Liver (tissue), 9 donors: ENCODE results near the gene C18orf32. TPM values are rescaled to one million over a fixed set of nuclear protein-coding genes. Genes with fewer than 3 reads are reported as not detected.
"Not testable (repeated sequence)": the region's sequence is repeated elsewhere in the genome, so short reads cannot be mapped to it uniquely, and the experiment has no call there.

Source experiments
- DNase-seq: peaks from one replicate; pipeline ENCODE4 v3.0.0-alpha.2; 2017; ENCODE audit warnings: low spot score
- H3K27ac ChIP-seq, 2 donors: one replicate each; pipeline ENCODE4 v1.7.0; 2013; ENCODE audit warnings: inconsistent platforms in 2 of 2, low read length in 2 of 2, control low read depth in 1 of 2, low read depth in 1 of 2, mild to moderate bottlenecking in 1 of 2
- H3K27me3 ChIP-seq, 4 donors: one replicate each; pipeline versions ENCODE4 v1.6.1 to v1.7.0; 2013; ENCODE audit warnings: low read length in 3 of 4, inconsistent platforms in 1 of 4, mild to moderate bottlenecking in 1 of 4, moderate library complexity in 1 of 4; ENCODE audit not compliant: control insufficient read depth in 4 of 4, insufficient read depth in 4 of 4
- H3K36me3 ChIP-seq, 4 donors: one replicate each; pipeline versions ENCODE4 v1.6.1 to v1.7.0; 2013; ENCODE audit warnings: low read length in 3 of 4, mild to moderate bottlenecking in 3 of 4, low read depth in 1 of 4, moderate library complexity in 1 of 4; ENCODE audit not compliant: control insufficient read depth in 4 of 4, insufficient read depth in 3 of 4
- H3K4me1 ChIP-seq, 4 donors: one replicate each; pipeline versions ENCODE4 v1.6.1 to v1.7.0; 2013; ENCODE audit warnings: low read length in 3 of 4, mild to moderate bottlenecking in 3 of 4, moderate library complexity in 1 of 4; ENCODE audit not compliant: control insufficient read depth in 4 of 4, insufficient read depth in 4 of 4
- H3K4me3 ChIP-seq, 3 donors: one replicate each; pipeline versions ENCODE4 v1.6.1 to v1.7.0; 2013; ENCODE audit warnings: low read length in 3 of 3, control low read depth in 1 of 3, low read depth in 1 of 3, mild to moderate bottlenecking in 1 of 3
- H3K9ac ChIP-seq, 2 donors: one replicate each; pipeline ENCODE4 v1.7.0; 2013; ENCODE audit warnings: low read length in 2 of 2, mild to moderate bottlenecking in 2 of 2, moderate library complexity in 2 of 2, control low read depth in 1 of 2, low read depth in 1 of 2
- H3K9me3 ChIP-seq, 4 donors: one replicate each; pipeline versions ENCODE4 v1.6.1 to v1.7.0; 2013; ENCODE audit warnings: low read length in 3 of 4; ENCODE audit not compliant: control insufficient read depth in 4 of 4
- CTCF ChIP-seq: fragments of 150-350 bp; IDR thresholded peaks from 2 replicates; pipeline ENCODE4 v1.5.1; 2017; ENCODE audit warnings: improper control_type of control experiment, low read depth, low read length; ENCODE audit not compliant: missing input control
- HNF4A ChIP-seq, 2 donors: conservative IDR thresholded peaks; 2 replicates each; pipeline ENCODE4 v1.6.1; 2016; ENCODE audit warnings: antibody characterized with exemption in 2 of 2, mild to moderate bottlenecking in 2 of 2
- RAD21 ChIP-seq, 2 donors: IDR thresholded peaks; 2 replicates each; pipeline ENCODE4 v1.6.1; 2016; ENCODE audit warnings: antibody characterized with exemption in 2 of 2, mild to moderate bottlenecking in 2 of 2
- REST ChIP-seq: IDR thresholded peaks from 2 replicates; pipeline ENCODE4 v1.6.1; 2016; ENCODE audit warnings: antibody characterized with exemption, mild to moderate bottlenecking
- RXRA ChIP-seq, 2 donors: IDR thresholded peaks; 2 replicates each; pipeline ENCODE4 v1.6.1; 2017 to 2018; ENCODE audit warnings: antibody characterized with exemption in 2 of 2, mild to moderate bottlenecking in 1 of 2
- TAF1 ChIP-seq: conservative IDR thresholded peaks from 2 replicates; pipeline ENCODE4 v1.6.1; 2016; ENCODE audit warnings: antibody characterized with exemption, mild to moderate bottlenecking
- YY1 ChIP-seq: IDR thresholded peaks from 2 replicates; pipeline ENCODE4 v1.6.1; 2016; ENCODE audit warnings: antibody characterized with exemption, mild to moderate bottlenecking
- WGBS: extraction: QIAGEN DNeasy Blood & Tissue Kit; methylation state at CpG from one replicate; pipeline ENCODE4 v1.1.7; 2013; 5-methylcytosine and 5-hydroxymethylcytosine counted together
- polyA plus RNA-seq, 2 donors: library from polyadenylated mRNA; stranded (reverse) in 1 of 2; unstranded in 1 of 2; fragments of 200-250 nt in 1 of 2; fragments of >200 nt in 1 of 2; fragmentation: Nextera tagmentation in 1 of 2; extraction: Ambion mirVana in 1 of 2; gene quantifications; one replicate each; pipeline versions ENCODE4 v1.2.1 to v1.2.3, GENCODE V29; 2013 to 2015
- total RNA-seq, 2 donors: library from RNA; depleted of rRNA; stranded (reverse); fragments of >200 nt; gene quantifications; one replicate each; pipeline ENCODE4 v1.2.3, GENCODE V29; 2014
- TF ChIP-seq, protein P1 (sequence below): IDR thresholded peaks from 2 replicates; pipeline ENCODE4 v1.6.1; 2016; ENCODE audit warnings: antibody characterized with exemption
- donor health status: healthy.
- donor health status: healthy.
- donor health status: healthy.
- donor health status: healthy.
- donor health status: healthy.

C18orf32 gene
- total and polyA plus RNA-seq, 4 donors, result 12.4 to 63.2 (median 29.8) TPM

DNA sequence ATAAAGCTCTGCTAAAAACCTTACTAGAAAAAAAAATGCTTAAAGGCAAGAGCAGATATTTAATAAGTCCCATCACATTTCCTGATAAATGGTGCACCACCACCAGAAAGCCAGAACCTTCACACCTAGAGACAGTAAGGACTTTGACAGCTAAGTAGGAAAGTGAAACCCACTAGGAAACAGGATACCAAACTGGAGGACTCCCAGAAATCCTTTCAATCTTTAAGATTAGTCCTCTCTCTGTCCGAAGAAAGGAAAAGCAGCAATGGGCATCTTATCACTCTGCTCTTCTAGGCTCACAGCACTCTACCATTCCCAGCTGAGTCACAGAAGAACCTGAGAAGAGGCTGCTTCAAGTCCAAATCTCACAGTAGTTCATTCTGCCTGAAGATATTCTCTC is 30.2 kb downstream of the C18orf32 start:
- DNase-seq, result no peak
- H3K36me3 ChIP-seq, result no peaks in the 10 kb centered on the region
- H3K9ac ChIP-seq, result no peak overlapping the region
- 65% methylated on average over 1 of the region's 1 CpG for WGBS
- no peak overlapping the region for H3K4me3 ChIP-seq
- no peaks in the 10 kb centered on the region for H3K9me3 ChIP-seq
- H3K27ac ChIP-seq, result no peak overlapping the region
- H3K27me3 ChIP-seq, result no peaks in the 10 kb centered on the region
- H3K4me1 ChIP-seq, result peaks cover 4 to 24% (median 10%) of the 10 kb centered on the region in 4 donors
- TF ChIP-seq, protein P1, sequence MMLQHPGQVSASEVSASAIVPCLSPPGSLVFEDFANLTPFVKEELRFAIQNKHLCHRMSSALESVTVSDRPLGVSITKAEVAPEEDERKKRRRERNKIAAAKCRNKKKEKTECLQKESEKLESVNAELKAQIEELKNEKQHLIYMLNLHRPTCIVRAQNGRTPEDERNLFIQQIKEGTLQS, result no peak
- TF ChIP-seq YY1 (no peak), HNF4A (conservative IDR thresholded peaks at IDR 0.05) (no peak), TAF1 (no peak)

- H3K27me3 ChIP-seq, H3K4me1 ChIP-seq, H3K4me3 ChIP-seq, H3K36me3 ChIP-seq, H3K27ac ChIP-seq, DNase-seq, H3K9ac ChIP-seq: not testable (repeated sequence)
- H3K9me3 ChIP-seq, result peaks cover 8 to 31% (median 12%) of the 10 kb centered on the region in 4 donors
- 98% methylated on average over 12 of the region's 12 CpGs for WGBS
Observed at GRCh38 chr18:49452534-49452933, 34.5 kb downstream of the C18orf32 start.

DNA sequence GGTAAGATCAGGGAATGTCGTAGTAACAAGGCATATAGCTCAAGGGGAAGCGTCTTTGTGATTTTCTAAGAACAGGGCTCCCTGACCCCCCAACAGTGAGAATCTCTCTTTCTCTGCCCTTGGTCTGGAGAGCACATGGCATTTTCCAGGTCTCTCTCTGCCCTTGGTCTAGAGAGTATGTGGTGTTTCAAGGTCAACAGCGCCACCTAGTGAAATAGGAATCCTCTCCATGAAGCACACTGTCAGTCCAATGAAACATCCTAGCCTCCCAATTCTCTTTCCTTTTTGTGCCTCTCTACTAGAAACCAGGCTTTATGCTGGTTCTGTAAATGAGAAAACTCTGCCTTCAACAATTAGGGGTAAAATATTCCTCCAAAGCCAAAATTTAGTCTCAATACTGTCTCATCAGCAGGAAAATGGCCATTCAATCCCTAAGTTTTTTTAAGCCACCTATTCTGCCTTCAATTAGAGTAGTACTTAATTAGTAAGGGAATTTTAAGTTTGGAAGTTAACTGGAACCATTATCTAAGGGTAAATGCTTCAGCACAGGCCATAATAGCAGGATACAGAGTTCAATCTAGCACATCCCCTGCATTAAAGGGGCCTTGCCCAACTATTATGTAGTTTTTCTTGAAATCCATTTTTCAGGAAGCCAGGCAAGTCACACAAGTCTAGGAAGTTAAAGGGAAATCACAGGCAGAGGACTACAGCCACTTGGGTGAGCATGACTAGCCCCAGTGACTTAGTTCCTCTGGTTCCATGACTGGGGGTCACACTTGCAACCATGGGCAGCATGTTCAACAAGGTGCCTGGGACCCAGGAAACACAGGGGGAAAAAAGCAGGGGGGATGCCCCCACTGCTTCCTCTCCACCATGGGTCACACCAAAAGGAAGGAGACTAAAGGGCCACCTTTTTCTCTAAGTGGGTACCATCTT is 39.0 kb downstream of the C18orf32 start:
- DNase-seq, result no peak
- Histone ChIP-seq H3K4me3 (no peak overlapping the region), H3K9ac (no peak overlapping the region), H3K9me3 (peaks cover 8 to 31% (median 12%) of the 10 kb centered on the region in 4 donors), H3K4me1 (no peaks in the 10 kb centered on the region), H3K27me3 (no peaks in the 10 kb centered on the region), H3K36me3 (no peaks in the 10 kb centered on the region), H3K27ac (no peak overlapping the region)
- TF ChIP-seq REST, result no peak
- peak; percentile 42 for TF ChIP-seq CTCF
- no peak for TF ChIP-seq YY1
- TF ChIP-seq RAD21 (IDR thresholded peaks at IDR 0.05), result peak; percentile 38 to 81
- no peak for TF ChIP-seq RXRA (IDR thresholded peaks at IDR 0.05)
- WGBS, result 72% methylated on average over 3 of the region's 3 CpGs
